IPS-18a (cell line): Measurements from ENCODE around the gene ZNF529.
"Not testable (repeated sequence)": the region's sequence is repeated elsewhere in the genome, so short reads cannot be mapped to it uniquely, and the experiment has no call there.

Source experiments
- H3K27ac ChIP-seq: one replicate; pipeline ENCODE4 v1.5.1; 2013; ENCODE audit warnings: low read length
- H3K27me3 ChIP-seq: one replicate; pipeline ENCODE4 v1.6.1; 2013; ENCODE audit warnings: mild to moderate bottlenecking, low read length; ENCODE audit not compliant: control insufficient read depth, insufficient read depth
- H3K36me3 ChIP-seq: one replicate; pipeline ENCODE4 v1.6.1; 2013; ENCODE audit warnings: low read depth, low read length; ENCODE audit not compliant: control insufficient read depth
- H3K4me1 ChIP-seq: one replicate; pipeline ENCODE4 v1.6.1; 2013; ENCODE audit warnings: low read depth, low read length; ENCODE audit not compliant: control insufficient read depth
- H3K4me3 ChIP-seq: one replicate; pipeline ENCODE4 v1.5.1; 2013; ENCODE audit warnings: low read length
- H3K9ac ChIP-seq: one replicate; pipeline ENCODE4 v1.6.1; 2013; ENCODE audit warnings: mild to moderate bottlenecking, low read length, moderate library complexity
- H3K9me3 ChIP-seq: one replicate; pipeline ENCODE4 v1.6.1; 2013; ENCODE audit warnings: low read depth, low read length; ENCODE audit not compliant: control insufficient read depth

ZNF529 gene

DNA sequence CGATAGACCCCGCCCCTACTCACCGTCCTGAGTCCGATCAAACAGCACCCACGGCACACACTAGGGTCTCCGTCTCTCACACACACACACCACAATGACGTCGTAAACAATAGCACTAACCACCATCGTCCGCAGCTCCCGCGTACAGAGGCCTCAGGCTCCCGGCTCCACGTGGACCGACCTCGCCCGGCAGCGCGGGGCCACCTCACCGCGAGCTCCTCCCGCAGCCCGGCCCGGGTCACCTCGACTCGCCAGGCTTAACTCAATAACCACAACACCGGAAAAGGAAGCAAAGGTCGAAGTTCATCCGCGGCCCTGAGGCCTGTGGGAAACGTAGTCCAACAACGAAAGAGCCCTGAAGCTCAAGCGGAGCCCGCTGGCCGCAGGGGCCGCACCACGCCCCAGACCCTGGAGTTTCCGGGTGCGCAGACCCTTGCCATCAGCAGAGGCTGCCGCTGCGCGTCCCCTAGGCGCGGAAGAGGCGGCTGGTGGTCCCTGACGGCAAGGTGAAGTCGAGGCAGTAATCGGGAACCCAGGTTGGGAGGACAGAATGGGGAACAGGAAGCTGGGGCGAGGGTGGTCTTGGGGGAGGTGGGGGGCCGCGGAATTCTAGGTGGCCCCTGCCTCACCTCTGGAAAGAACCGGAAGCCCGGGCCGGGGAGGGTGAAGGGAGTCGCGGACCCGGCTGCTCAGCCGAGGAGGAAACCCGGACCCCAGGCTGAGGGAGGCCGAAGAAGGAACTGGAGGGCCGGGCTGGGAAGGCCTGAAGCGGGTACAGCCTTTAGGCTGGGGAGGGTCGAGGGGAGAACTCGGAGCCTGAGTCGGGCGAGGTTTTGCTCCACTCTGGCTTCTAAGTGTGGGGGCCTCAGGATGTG, at the start of gene ZNF529:
Gene ZNF529, minus strand, starts transcription at position 273 of the 875 bp plus-strand sequence. CDS start 946 bp downstream, outside the sequence.
- Histone ChIP-seq H3K4me1 (peaks cover 4% of the 10 kb centered on the region), H3K36me3 (peaks cover 14% of the 10 kb centered on the region), H3K27ac (peak within 1 kb of the TSS; percentile 54), H3K9ac (peak within 1 kb of the TSS; percentile 85), H3K9me3 (no peaks in the 10 kb centered on the region), H3K27me3 (no peaks in the 10 kb centered on the region), H3K4me3 (peak within 1 kb of the TSS; percentile 89)

DNA sequence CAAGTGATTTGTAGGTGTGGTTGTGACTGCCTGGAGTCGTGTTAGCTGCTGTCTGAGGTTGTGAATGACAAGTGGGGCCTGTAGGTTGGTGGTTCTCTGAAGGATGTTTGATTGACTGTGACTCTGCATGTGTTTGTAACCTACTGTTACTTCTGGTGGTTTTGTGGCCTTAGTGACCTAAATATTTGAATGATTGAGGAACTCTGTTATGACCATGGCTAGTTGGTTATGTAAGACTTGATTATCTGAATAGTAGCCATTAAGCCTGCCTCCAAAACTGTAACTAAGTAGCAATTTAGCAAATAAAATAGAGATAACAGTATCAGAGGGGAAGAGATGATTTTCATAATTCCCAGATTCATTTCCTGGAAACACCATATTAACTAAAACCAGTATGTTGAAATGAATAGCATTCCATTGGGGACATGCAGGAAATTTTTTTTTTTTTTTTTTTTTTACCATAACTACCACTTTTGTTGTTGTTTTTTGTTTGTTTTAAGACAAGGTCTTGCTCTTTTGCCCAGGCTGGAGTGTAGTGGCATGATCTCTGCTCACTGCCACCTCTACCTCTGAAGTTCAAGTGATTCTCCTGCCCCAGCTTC, 32.9 kb upstream of the ZNF529 start:
- Histone ChIP-seq H3K36me3 (peaks cover 3% of the 10 kb centered on the region), H3K4me3 (peak overlapping the region; percentile 78), H3K9ac (peak overlapping the region; percentile 55), H3K27me3 (peaks cover 14% of the 10 kb centered on the region), H3K4me1 (peaks cover 5% of the 10 kb centered on the region), H3K27ac (no peak overlapping the region), H3K9me3 (no peaks in the 10 kb centered on the region)

GRCh38 chr19:36605101-36605876, 32.2 kb upstream of the ZNF529 start, which contains the start of gene ZNF382:
ZNF382 (plus strand) TSS chr19:36605313; CDS start chr19:36609915, 4,602 bp downstream.
- Histone ChIP-seq H3K4me3 (peak within 1 kb of the TSS; percentile 78), H3K9ac (peak within 1 kb of the TSS; percentile 55), H3K27ac (no peak within 1 kb of the TSS)

GRCh38 chr19:36604656-36605100, 31.6 kb upstream of the ZNF529 start:
- H3K4me1 ChIP-seq: peaks cover 5% of the 10 kb centered on the region
- peak overlapping the region; percentile 55 for H3K9ac ChIP-seq
- H3K27ac ChIP-seq: no peak overlapping the region
- H3K36me3 ChIP-seq: no peaks in the 10 kb centered on the region
- H3K4me3 ChIP-seq: peak overlapping the region; percentile 78
- peaks cover 14% of the 10 kb centered on the region for H3K27me3 ChIP-seq
- no peaks in the 10 kb centered on the region for H3K9me3 ChIP-seq

More at GRCh38 chr19:36605101-36605876, 32.2 kb upstream of the ZNF529 start, which contains the start of gene ZNF382:
- Histone ChIP-seq H3K9me3 (no peaks in the 10 kb centered on the region), H3K27me3 (peaks cover 14% of the 10 kb centered on the region), H3K36me3 (no peaks in the 10 kb centered on the region), H3K4me1 (peaks cover 5% of the 10 kb centered on the region)

GRCh38 chr19:36602681-36603080, 29.6 kb upstream of the ZNF529 start:
- H3K36me3 ChIP-seq, H3K27ac ChIP-seq, H3K4me1 ChIP-seq, H3K4me3 ChIP-seq, H3K9ac ChIP-seq, H3K9me3 ChIP-seq: not testable (repeated sequence)
- peaks cover 14% of the 10 kb centered on the region for H3K27me3 ChIP-seq

GRCh38 chr19:36579255-36579654, 6.2 kb upstream of the ZNF529 start:
- Histone ChIP-seq H3K36me3 (peaks cover 30% of the 10 kb centered on the region), H3K4me3 (no peak overlapping the region), H3K9ac (no peak overlapping the region), H3K4me1 (peaks cover 3% of the 10 kb centered on the region), H3K27ac (no peak overlapping the region), H3K27me3 (no peaks in the 10 kb centered on the region), H3K9me3 (no peaks in the 10 kb centered on the region)

- Histone ChIP-seq H3K9ac (no peak overlapping the region), H3K4me3 (no peak overlapping the region), H3K4me1 (peaks cover 4% of the 10 kb centered on the region), H3K36me3 (peaks cover 28% of the 10 kb centered on the region), H3K27me3 (no peaks in the 10 kb centered on the region), H3K27ac (no peak overlapping the region), H3K9me3 (no peaks in the 10 kb centered on the region)
Observed at GRCh38 chr19:36577271-36577996, 4.3 kb upstream of the ZNF529 start.

GRCh38 chr19:36574741-36575140, 1.6 kb upstream of the ZNF529 start:
- Histone ChIP-seq H3K9ac (no peak overlapping the region), H3K9me3 (no peaks in the 10 kb centered on the region), H3K27me3 (no peaks in the 10 kb centered on the region), H3K4me3 (peak overlapping the region; percentile 89), H3K4me1 (peaks cover 4% of the 10 kb centered on the region), H3K36me3 (peaks cover 16% of the 10 kb centered on the region), H3K27ac (no peak overlapping the region)

DNA sequence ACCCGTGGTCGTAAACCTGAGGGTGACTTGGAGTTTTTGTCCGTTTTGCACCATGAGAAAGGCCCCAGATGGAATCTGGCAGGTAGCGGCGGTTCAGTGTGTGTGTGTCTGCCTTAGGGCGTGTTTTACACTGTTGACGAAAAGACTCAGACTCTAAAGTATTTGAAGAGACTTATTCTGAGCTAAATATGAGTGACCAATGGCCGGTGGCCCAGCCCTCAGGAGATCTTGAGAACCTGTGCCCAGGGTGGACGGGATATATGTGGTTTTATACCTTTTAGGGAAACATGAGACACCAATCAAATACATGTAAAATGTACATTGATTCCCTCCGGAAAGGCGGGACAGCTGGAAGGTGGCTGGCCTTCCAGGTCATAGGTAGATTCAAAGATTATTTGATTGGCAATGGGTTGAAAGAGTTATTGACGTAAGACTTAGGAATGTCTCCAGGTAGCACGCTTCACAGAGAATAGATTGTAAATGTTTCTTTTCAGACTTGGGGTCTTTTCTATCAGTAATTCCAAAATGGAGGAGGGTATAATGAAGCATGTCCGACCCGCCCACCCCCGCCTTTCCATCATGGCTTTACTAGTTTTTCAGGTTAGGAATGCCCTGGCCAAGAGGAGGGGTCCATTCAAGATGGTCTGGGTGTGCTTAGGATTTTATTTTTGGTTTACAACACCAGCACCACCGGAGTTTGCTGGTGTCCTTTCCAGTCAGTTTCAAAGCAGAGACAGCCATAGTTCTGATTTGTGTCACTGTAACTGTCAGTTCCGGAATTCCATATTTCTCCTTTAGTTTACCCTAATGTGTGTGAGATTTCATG, 1.0 kb upstream of the ZNF529 start:
- Histone ChIP-seq H3K4me1 (peaks cover 4% of the 10 kb centered on the region), H3K27ac (peak overlapping the region; percentile 51), H3K27me3 (no peaks in the 10 kb centered on the region), H3K36me3 (peaks cover 15% of the 10 kb centered on the region), H3K9ac (peak overlapping the region; percentile 85), H3K9me3 (no peaks in the 10 kb centered on the region), H3K4me3 (peak overlapping the region; percentile 89)

- no peaks in the 10 kb centered on the region for H3K9me3 ChIP-seq
- H3K4me1 ChIP-seq: peaks cover 4% of the 10 kb centered on the region
- H3K27ac ChIP-seq: peak overlapping the region; percentile 54
- H3K9ac ChIP-seq: peak overlapping the region; percentile 85
- H3K4me3 ChIP-seq: peak overlapping the region; percentile 89
- H3K27me3 ChIP-seq: no peaks in the 10 kb centered on the region
- peaks cover 12% of the 10 kb centered on the region for H3K36me3 ChIP-seq
Observed at GRCh38 chr19:36572593-36573019, 486 bp downstream of the ZNF529 start.
